Stimulated activated naive CD4-positive, alpha-beta T cell treated with Interleukin-2 at 50 U/mL for 16 hours (primary cell): ENCODE data around the gene SNX20.
A peak's percentile ranks its signal among the peaks of the same experiment; 100 is the strongest.

Source experiments
- DNase-seq: peaks from one replicate; lab custom pipeline; 2025; lab: John Stamatoyannopoulos, UW

SNX20 gene, protein sequence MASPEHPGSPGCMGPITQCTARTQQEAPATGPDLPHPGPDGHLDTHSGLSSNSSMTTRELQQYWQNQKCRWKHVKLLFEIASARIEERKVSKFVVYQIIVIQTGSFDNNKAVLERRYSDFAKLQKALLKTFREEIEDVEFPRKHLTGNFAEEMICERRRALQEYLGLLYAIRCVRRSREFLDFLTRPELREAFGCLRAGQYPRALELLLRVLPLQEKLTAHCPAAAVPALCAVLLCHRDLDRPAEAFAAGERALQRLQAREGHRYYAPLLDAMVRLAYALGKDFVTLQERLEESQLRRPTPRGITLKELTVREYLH

DNA sequence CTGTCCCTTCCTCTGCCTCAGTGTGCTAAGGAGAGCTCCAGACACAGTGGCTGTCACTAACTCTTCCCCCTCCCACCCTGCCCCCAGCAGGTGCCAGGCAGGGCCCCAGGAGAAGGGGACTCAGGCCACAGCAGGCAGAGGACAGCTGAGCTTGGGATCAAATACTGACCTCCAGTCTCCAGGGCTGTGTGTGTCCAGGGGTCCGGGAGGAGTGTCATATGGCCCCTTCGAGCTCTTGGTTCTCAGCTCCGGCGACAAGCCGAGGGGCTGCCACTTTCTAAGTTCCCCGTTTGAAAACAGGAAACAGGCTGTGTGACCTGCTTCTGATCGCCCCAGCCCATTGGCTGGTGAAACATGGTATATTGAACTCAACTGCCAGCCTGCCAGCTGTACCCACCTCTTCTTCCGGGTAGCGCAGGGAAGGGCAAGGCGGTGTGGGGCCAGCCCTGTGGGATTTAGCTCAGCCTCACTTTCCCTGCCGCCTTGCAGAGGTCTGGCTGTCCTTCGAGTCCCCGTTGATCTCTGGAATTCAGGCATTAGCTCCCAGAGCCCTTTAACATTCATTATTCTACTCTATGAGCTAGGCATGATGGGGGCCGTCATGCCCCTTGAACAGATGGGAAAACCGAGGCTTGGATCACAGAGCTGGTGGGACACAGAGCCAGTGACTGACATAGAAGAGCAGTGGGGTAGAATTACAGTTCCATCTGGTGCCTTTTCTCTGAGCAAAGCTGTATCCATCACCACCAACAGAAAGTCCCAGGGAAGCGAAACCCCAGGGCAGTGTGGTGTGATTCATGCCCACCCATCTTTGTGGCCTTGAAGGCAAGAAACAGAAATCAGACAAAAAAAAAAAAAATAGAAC, at the start of gene SNX20:
TSS of gene SNX20 (minus strand) at position 292 of the 865 bp plus-strand sequence. CDS start 3,786 bp downstream, outside the sequence.
- DNase-seq, result peak; percentile 58

DNA sequence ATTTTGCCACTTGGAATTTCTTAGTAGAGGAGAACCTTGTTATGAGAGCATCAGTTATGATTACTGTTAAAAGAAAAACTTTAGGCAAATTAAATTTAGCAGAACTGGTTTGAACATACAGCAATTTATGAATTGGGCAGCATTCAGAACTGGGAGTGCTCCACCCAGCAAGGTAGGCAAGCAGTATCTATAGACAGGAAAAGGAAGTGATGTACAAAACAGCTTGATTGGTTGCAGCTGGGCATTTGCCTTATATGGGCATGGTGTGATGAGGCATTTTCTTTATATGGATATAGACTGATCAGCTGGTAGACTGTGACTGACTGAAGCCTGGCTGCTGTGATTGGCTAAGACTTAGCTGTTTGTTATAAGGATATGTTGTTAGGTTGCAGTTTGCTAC, 43.2 kb upstream of the SNX20 start:
- DNase-seq, result no peak

- DNase-seq, result no peak
These were observed 41.8 kb upstream of the SNX20 start for GRCh38 chr16:50722960-50723359.

GRCh38 chr16:50722405-50722737, 41.3 kb upstream of the SNX20 start:
- no peak for DNase-seq

GRCh38 chr16:50721549-50722404, 40.7 kb upstream of the SNX20 start:
- no peak for DNase-seq

- DNase-seq, result no peak
These were observed 38.6 kb upstream of the SNX20 start for GRCh38 chr16:50719401-50720337.

DNA sequence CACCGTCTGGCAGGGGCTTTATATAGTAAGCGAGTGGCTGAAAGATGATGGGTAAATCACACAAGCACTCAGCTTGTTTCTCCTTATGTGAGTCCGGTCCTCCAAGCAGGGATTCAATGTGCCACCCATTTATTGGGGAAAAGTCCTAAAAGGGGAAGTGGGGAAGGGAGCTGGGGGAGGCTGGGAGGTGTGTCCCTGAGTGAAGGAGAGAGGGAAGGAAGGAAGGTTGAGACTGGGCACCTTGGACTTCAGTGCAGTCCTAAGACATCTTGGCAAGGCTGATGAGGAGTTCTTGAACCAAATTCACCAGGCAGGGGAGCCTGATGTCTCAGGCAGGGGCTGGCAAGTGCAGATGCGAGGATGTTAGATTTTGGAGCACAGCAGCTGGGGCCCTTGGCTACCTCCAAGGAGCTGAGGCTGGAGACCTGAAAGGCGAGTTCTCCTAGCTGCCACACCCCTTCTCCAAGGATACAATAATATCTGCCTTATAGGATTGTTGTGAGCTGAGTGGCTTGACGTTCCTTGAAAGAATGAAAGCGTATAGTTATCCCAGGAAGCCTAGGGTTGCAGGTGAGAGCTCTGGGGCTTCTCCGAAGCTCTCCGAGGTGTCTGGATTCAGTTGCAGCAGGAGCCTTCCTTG, 37.8 kb upstream of the SNX20 start:
- DNase-seq, result no peak

DNA sequence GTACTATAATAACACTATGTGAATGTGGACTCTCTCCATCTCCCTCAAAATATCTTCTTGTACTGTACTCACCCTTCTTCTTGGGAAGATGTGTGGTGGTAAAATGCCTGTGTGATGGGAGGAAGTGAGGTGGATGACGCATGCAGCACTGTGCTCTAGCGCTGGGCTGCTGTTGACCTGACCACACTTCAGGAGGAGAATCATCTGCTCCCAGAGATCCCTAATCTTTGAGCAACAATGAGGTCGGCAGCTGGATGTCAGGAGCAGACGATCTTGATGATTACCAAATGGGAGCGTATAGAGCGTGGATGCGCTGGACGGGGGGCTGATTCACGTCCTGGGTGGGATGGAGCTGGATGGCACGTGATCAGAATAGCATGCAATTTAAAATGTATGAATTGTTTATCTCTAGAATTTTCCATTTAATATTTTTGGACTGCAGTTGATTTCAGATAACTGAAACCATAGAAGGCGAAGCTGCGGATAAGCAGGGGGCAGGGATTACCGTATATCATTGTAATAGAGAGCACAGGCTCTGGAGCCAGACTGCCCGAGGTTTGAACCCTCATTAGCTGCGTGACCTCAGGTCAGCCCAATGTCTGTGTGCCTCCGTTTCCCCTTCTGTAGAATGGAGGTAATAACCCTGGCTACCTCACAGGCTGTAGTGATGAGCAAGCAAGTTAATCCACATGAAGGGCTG, 37.1 kb upstream of the SNX20 start:
- no peak for DNase-seq

DNA sequence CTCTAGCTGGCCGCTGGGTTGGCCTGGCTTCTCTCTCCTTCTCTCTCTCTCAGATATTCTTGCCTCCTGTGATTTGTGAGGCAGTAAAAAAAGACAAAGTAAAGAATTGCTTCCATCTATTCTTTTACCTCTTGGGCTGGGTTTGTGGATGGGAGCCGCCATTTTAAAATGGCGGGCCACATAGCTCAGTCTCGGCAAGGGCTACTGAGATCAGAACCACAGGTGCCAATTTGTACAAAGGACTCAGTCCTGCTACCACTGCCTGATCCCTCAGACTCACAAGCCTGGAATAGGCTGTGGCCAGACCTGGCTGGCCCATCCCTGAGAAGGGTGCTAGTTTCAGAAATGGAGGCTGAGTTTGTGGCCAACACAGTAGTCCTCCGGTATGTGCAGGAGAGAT, 36.4 kb upstream of the SNX20 start:
- no peak for DNase-seq

DNA sequence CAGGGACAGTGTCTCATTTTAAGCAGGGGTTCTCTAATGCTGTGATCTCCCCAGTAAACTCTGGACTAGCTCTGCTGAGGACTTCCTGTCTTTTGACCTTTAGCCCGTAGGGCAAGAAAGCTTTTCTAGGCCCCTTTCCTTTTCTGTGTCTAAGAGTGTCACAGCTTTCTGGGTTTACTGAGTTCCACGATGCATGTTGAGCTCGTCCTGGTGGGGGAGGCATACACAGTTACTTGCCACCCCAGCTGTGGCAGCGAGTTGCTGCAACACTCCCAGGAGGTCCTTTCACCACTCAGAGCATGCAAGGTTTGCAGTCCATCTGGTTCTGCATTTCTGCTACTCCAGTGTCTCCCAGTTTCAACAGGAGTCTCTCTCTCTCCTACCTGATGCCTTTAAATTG, 36.0 kb upstream of the SNX20 start:
- no peak for DNase-seq

- DNase-seq, result no peak
These were observed 31.8 kb upstream of the SNX20 start for GRCh38 chr16:50712956-50713355.

- no peak for DNase-seq
These were observed 31.4 kb upstream of the SNX20 start for GRCh38 chr16:50712560-50712898.

DNA sequence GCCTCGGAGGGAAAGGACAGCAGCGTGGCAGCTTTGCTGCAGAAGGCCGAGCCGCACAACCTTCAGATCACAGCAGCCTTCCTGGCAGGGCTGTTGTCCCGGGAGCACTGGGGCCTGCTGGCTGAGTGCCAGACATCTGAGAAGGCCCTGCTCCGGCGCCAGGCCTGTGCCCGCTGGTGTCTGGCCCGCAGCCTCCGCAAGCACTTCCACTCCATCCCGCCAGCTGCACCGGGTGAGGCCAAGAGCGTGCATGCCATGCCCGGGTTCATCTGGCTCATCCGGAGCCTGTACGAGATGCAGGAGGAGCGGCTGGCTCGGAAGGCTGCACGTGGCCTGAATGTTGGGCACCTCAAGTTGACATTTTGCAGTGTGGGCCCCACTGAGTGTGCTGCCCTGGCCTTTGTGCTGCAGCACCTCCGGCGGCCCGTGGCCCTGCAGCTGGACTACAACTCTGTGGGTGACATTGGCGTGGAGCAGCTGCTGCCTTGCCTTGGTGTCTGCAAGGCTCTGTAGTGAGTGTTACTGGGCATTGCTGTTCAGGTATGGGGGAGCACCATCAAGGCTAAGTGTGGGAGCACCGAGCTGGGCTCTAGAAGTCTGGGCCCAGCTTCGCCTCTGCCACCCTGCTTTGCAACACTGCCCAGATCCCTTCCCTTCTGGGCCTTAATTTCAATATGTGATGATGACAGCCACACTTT, 30.9 kb upstream of the SNX20 start:
- no peak for DNase-seq

- no peak for DNase-seq
These were observed 29.9 kb upstream of the SNX20 start for GRCh38 chr16:50711040-50711439.

DNA sequence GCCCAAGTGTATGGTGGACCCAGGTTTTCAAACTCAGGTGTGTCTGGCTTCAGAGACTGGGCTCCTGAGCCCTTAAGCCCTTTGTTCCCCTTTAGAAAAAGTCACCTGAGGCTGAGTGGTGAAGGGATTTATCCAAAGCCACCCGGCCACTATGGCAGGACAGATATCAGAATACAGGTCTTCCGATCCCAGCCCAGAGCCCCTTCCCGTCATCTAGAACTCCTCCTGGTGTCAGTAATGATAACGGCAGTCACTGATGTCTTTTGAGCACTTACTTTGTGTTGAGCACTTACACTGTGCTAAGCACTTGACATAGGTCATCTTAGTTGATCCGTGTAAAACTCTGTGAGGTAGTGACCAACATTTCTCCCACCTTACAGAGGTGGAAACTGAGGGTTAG, 28.9 kb upstream of the SNX20 start:
- DNase-seq, result no peak

DNA sequence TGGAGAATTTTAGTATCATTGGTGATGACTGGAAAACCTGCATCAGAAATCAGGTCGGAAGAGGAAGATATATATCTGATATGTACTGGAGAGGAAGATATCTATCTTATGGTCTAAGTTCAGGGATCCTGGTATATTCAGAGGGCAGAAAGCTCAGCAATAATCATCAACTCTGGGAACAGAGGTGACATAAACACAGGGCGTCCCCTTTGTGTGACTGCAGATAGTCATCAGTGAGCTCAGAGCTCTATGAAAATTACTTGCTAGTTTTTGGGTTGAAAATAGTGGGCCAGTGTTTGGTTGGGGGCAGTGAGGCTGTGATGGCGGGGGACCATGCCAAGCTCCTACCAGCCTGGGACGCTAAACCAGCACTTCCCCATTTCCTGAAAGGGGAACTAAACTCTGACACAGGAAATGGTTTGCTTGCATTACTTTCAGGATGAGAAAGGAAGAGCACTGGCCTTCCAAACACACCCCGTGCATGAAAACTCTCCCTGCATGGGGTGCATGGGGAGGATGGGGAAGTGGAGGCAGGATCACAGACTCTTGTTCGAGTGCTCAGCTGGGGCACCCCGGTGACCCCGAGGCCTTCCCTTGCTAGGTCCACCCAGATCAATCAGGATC, 28.1 kb upstream of the SNX20 start:
- DNase-seq, result no peak

DNA sequence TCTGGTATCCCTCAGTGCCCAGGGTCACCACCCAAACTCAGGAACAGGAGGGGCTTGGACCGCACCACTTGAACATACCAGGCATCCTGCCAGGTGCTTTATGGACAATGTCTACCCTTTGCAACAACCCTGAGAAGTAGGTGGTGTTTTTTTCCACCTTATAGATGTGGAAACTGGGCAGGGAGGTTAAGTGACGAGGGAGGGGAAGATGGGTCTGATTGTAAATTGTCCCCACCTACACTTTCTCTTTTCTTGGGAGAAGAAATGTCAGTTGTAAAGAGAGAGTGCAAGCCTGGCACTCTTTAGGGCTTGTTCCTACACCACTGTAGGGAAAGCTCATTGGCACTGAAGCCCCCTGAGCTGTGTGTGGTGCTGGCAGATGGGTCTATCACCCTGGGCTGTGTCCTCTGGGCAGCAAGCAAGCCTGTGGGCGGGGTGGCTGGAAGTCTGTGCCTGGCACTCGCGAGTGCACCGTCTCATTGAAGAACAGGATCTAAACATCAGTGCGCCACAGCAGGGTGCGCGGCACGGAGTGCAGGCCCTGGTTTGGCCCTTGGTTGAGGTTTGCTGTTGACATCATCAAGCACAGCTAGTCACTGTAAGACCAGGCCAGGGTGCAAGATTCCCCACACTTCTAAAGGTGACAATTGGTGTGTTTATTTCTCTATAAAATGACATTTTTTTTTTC, 27.4 kb upstream of the SNX20 start:
- peak; percentile 30 for DNase-seq

GRCh38 chr16:50706250-50706649, 25.1 kb upstream of the SNX20 start:
- no peak for DNase-seq
